Neural progenitor cell (in vitro differentiated cells): ENCODE measurements around the gene CYSTM1.
"Not testable (repeated sequence)": the region's sequence is repeated elsewhere in the genome, so short reads cannot be mapped to it uniquely, and the experiment has no call there.

Source experiments
- EZH2 ChIP-seq: fragments of 200-600 bp; sonication (generic); IDR thresholded peaks from 2 replicates; pipeline ENCODE4 v1.6.1; 2017; ENCODE audit warnings: antibody characterized with exemption, mild to moderate bottlenecking, moderate library complexity
- EZH2phosphoT487 ChIP-seq: fragments of 200-600 bp; sonication (generic); IDR thresholded peaks from 2 replicates; pipeline ENCODE4 v1.6.1; 2017; ENCODE audit warnings: antibody characterized with exemption
- TF ChIP-seq, protein P1 (sequence below): fragments of 200-600 bp; sonication (generic); IDR thresholded peaks from 2 replicates; pipeline ENCODE4 v1.5.1; 2017; ENCODE audit warnings: antibody characterized with exemption, mild to moderate bottlenecking

DNA sequence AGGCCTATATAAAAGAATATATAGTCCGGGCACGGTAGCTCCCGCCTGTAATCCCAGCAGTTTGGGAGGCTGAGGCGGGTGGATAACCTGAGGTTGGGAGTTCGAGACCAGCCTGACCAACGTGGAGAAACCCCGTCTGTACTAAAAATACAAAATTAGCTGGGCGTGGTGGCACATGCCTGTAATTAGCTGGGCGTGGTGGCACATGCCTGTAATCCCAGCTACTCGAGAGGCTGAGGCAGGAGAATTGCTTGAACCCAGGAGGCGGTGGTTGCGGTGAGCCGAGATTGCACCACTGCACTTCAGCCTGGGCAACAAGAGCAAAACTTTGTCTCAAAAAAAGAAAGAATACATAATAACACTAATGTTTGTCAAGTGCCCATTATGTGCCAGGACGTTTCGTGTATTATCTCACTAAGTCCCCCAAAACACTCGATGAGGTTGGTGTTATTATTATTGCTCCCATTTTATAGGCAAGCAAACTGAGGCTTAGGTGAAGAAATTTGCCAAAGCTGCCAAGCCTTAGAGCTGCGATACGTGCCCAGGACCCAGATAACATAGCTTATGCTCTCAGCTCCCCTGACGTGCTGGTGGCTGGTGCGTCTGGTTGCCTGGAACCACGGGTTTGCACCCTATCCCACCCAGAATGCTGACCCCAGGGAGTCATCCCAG, 20.1 kb upstream of the CYSTM1 start:
- TF ChIP-seq, protein P1, sequence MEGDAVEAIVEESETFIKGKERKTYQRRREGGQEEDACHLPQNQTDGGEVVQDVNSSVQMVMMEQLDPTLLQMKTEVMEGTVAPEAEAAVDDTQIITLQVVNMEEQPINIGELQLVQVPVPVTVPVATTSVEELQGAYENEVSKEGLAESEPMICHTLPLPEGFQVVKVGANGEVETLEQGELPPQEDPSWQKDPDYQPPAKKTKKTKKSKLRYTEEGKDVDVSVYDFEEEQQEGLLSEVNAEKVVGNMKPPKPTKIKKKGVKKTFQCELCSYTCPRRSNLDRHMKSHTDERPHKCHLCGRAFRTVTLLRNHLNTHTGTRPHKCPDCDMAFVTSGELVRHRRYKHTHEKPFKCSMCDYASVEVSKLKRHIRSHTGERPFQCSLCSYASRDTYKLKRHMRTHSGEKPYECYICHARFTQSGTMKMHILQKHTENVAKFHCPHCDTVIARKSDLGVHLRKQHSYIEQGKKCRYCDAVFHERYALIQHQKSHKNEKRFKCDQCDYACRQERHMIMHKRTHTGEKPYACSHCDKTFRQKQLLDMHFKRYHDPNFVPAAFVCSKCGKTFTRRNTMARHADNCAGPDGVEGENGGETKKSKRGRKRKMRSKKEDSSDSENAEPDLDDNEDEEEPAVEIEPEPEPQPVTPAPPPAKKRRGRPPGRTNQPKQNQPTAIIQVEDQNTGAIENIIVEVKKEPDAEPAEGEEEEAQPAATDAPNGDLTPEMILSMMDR = not testable (repeated sequence)
- not testable (repeated sequence) for TF ChIP-seq EZH2, EZH2phosphoT487
